B cell (primary cell): ENCODE results near the gene IRX5. TPM values are rescaled to one million over a fixed set of nuclear protein-coding genes. Genes with fewer than 3 reads are reported as not detected.

Experiments used
- ATAC-seq: fragments of 200-7000 bp; cut with Tn5 transposase; one replicate; pipeline ENCODE4 v1.10.0; 2021; ENCODE audit warnings: low read depth, mild to moderate bottlenecking, moderate number of reproducible peaks, moderate library complexity
- CTCF ChIA-PET: fragments of 350-600 bp; sonication (Branson Sonifier 250); formaldehyde crosslinking; loops from one replicate; lab custom pipeline; 2021; ENCODE audit warnings: antibody characterized with exemption, inconsistent platforms; lab: Charles Lee
- POLR2A ChIA-PET: fragments of 350-600 bp; sonication (Branson Sonifier 250); formaldehyde crosslinking; loops from one replicate; lab custom pipeline; 2021; ENCODE audit warnings: antibody characterized with exemption; lab: Charles Lee
- DNase-seq: peaks from one replicate; pipeline ENCODE4 v3.0.0; 2013
- H2AFZ ChIP-seq: 2 replicates; pipeline ENCODE4 v1.6.1; 2012; ENCODE audit warnings: mild to moderate bottlenecking, low read depth, low read length; ENCODE audit not compliant: insufficient read depth, poor library complexity, severe bottlenecking
- H3K27ac ChIP-seq, 2 donors: 1 replicate in 1 of 2; 2 replicates in 1 of 2; pipeline ENCODE4 v1.5.1; 2012 to 2013; ENCODE audit warnings: low read length in 2 of 2, mild to moderate bottlenecking in 2 of 2, moderate library complexity in 1 of 2
- H3K27me3 ChIP-seq, 4 experiments: fragments of 200-600 bp in 1 of 4; sonication (generic) in 1 of 4; replicated peaks in 1 of 4; 1 replicate in 2 of 4; 2 replicates in 2 of 4; pipeline versions ENCODE4 v1.6.1 to v1.7.0; 2013 to 2016; ENCODE audit warnings: low read length in 3 of 4, mild to moderate bottlenecking in 2 of 4, mixed read lengths in 1 of 4, moderate library complexity in 1 of 4; ENCODE audit not compliant: insufficient read depth in 4 of 4, control insufficient read depth in 3 of 4; ENCODE audit errors: control extremely low read depth in 1 of 4
- H3K36me3 ChIP-seq, 2 experiments: replicated peaks in 1 of 2; 1 replicate in 1 of 2; 2 replicates in 1 of 2; pipeline versions ENCODE4 v1.6.1 to v1.7.1; 2013; ENCODE audit warnings: low read length in 1 of 2; ENCODE audit not compliant: insufficient read depth in 2 of 2, control insufficient read depth in 1 of 2; ENCODE audit errors: control extremely low read depth in 1 of 2, extremely low read depth in 1 of 2
- H3K4me1 ChIP-seq, 2 donors: fragments of 200-600 bp in 1 of 2; sonication (generic) in 1 of 2; 1 replicate in 1 of 2; 2 replicates in 1 of 2; pipeline versions ENCODE4 v1.5.1 to v1.6.1; 2013 to 2017; ENCODE audit warnings: low read length in 2 of 2; ENCODE audit not compliant: control insufficient read depth in 2 of 2, insufficient read depth in 2 of 2
- H3K4me2 ChIP-seq: replicated peaks from 2 replicates; pipeline ENCODE3; 2012; ENCODE audit warnings: mild to moderate bottlenecking, low read depth, low read length; ENCODE audit not compliant: poor library complexity, severe bottlenecking
- H3K4me3 ChIP-seq, 5 experiments: fragments of 200-600 bp in 1 of 5; sonication (generic) in 1 of 5; 1 replicate in 3 of 5; 2 replicates in 2 of 5; pipeline versions ENCODE4 v1.5.1 to v1.7.0; 2011 to 2016; ENCODE audit warnings: low read length in 4 of 5, mild to moderate bottlenecking in 4 of 5, low read depth in 2 of 5, control low read depth in 1 of 5, moderate library complexity in 1 of 5; ENCODE audit not compliant: insufficient read depth in 1 of 5; ENCODE audit errors: control extremely low read depth in 1 of 5, extremely low read depth in 1 of 5
- H3K79me2 ChIP-seq: fragments of 200-600 bp; sonication (generic); one replicate; pipeline ENCODE4 v1.6.0; 2016; ENCODE audit warnings: low read length; ENCODE audit not compliant: control insufficient read depth, insufficient read depth
- H3K9ac ChIP-seq: fragments of 200-600 bp; sonication (generic); 2 replicates; pipeline ENCODE4 v1.6.1; 2017; ENCODE audit warnings: mild to moderate bottlenecking, low read length, moderate library complexity
- H3K9me3 ChIP-seq, 3 donors: one replicate each; pipeline versions ENCODE4 v1.6.1 to v1.7.1; 2013; ENCODE audit warnings: low read length in 2 of 3; ENCODE audit not compliant: control insufficient read depth in 2 of 3, insufficient read depth in 1 of 3; ENCODE audit errors: control extremely low read depth in 1 of 3
- H4K20me1 ChIP-seq: 2 replicates; pipeline ENCODE4 v1.6.0; 2012; ENCODE audit warnings: mild to moderate bottlenecking, low read length; ENCODE audit not compliant: insufficient read depth, control insufficient read depth, poor library complexity, severe bottlenecking
- H3K27ac Mint-ChIP-seq: one replicate; pipeline ENCODE4 v1.8.0; 2021; ENCODE audit warnings: mixed read lengths
- H3K27me3 Mint-ChIP-seq: one replicate; pipeline ENCODE4 v1.8.0; 2021; ENCODE audit warnings: mixed read lengths
- H3K4me1 Mint-ChIP-seq: one replicate; pipeline ENCODE4 v1.8.0; 2021; ENCODE audit warnings: mixed read lengths
- H3K4me3 Mint-ChIP-seq: one replicate; pipeline ENCODE4 v1.8.0; 2021; ENCODE audit warnings: mixed read lengths
- H3K9me3 Mint-ChIP-seq: one replicate; pipeline ENCODE4 v1.8.0; 2022; ENCODE audit warnings: mixed read lengths; ENCODE audit not compliant: insufficient read depth
- CTCF ChIP-seq: fragments of 200-600 bp; IDR thresholded peaks from one replicate; pipeline ENCODE4 v1.8.0; 2022; ENCODE audit warnings: antibody characterized with exemption, mild to moderate bottlenecking
- EZH2 ChIP-seq: IDR thresholded peaks from 2 replicates; pipeline ENCODE4 v1.6.1; 2012; ENCODE audit warnings: borderline replicate concordance, low read depth, mild to moderate bottlenecking, moderate library complexity, low read length; ENCODE audit not compliant: insufficient read depth, poor library complexity, severe bottlenecking
- WGBS: methylation state at CpG from one replicate; pipeline ENCODE4 v1.1.5; 2013; ENCODE audit warnings: missing lambda C conversion rate; ENCODE audit not compliant: insufficient coverage; 5-methylcytosine and 5-hydroxymethylcytosine counted together
- intact Hi-C: fragments of 100-400 bp; cut with micrococcal nuclease; formaldehyde crosslinking; loops from one replicate; pipeline ENCODE4 v1.10.0; 2022
- polyA plus RNA-seq: library from polyadenylated mRNA; depleted of rRNA; stranded (reverse); fragments of >200 nt; gene quantifications from 2 replicates; pipeline ENCODE4 v1.2.3, GENCODE V29; 2012
- total RNA-seq, 2 donors: library from RNA; stranded (reverse); fragments of 120-200 nt in 1 of 2; gene quantifications; 1 replicate in 1 of 2; 2 replicates in 1 of 2; pipeline versions ENCODE4 v1.2.3 to v1.2.4, GENCODE V29; 2013 to 2022

IRX5 gene
- total and polyA plus RNA-seq, 2 donors (not counting 1 experiment from before 2014, with no cell fraction given) = not detected

GRCh38 chr16:54901606-54902005 is 29.1 kb upstream of the IRX5 start:
- intact Hi-C loops = no loop called here
- Histone ChIP-seq H4K20me1 (no peaks in the 10 kb centered on the region), H3K79me2 (no peaks in the 10 kb centered on the region), H3K4me3 (no peak overlapping the region), H3K27me3 (no peaks in the 10 kb centered on the region), H3K9ac (no peak overlapping the region), H3K27ac (no peak overlapping the region), H2AFZ (no peak overlapping the region), H3K4me1 (no peaks in the 10 kb centered on the region), H3K9me3 (peaks cover 0 to 7% (median 3%) of the 10 kb centered on the region in 3 donors), H3K36me3 (no peaks in the 10 kb centered on the region), H3K4me2 (no peak overlapping the region)
- Mint-ChIP-seq H3K4me1 (no peaks in the 10 kb centered on the region), H3K4me3 (no peak overlapping the region), H3K27ac (no peak overlapping the region), H3K9me3 (peaks cover 4% of the 10 kb centered on the region), H3K27me3 (peaks cover 12% of the 10 kb centered on the region)
- no peak for TF ChIP-seq EZH2
- no peak for TF ChIP-seq CTCF
- ChIA-PET CTCF (no interaction called here), POLR2A (no interaction called here)
- WGBS = no CpG with 5 or more reads among the region's 7 CpGs
- DNase-seq (no peak), ATAC-seq (no peak)

- no peaks in the 10 kb centered on the region for H3K79me2 ChIP-seq
- H4K20me1 ChIP-seq = no peaks in the 10 kb centered on the region
- Mint-ChIP-seq H3K9me3 (peaks cover 4% of the 10 kb centered on the region), H3K27me3 (peaks cover 15% of the 10 kb centered on the region), H3K4me1 (no peaks in the 10 kb centered on the region), H3K4me3 (no peak overlapping the region), H3K27ac (no peak overlapping the region)
- no peaks in the 10 kb centered on the region for H3K27me3 ChIP-seq
- H3K4me1 ChIP-seq = no peaks in the 10 kb centered on the region
- POLR2A ChIA-PET = interaction anchor here (0.7 kb wide), 1 partner anchor 964 kb away, joined by 3 read pairs; no protein-coding TSS in a partner anchor
- WGBS = no CpG with 5 or more reads among the region's 2 CpGs
- intact Hi-C loops = no loop called here
- CTCF ChIA-PET = no interaction called here
- no peak overlapping the region for H3K27ac ChIP-seq
- no peak overlapping the region for H3K9ac ChIP-seq
- ATAC-seq (no peak), DNase-seq (no peak)
- H2AFZ ChIP-seq = no peak overlapping the region
- TF ChIP-seq CTCF (no peak), EZH2 (no peak)
- H3K9me3 ChIP-seq = peaks cover 0 to 7% (median 3%) of the 10 kb centered on the region in 3 donors
- H3K4me3 ChIP-seq = no peak overlapping the region
- H3K4me2 ChIP-seq = no peak overlapping the region
- no peaks in the 10 kb centered on the region for H3K36me3 ChIP-seq
Observed at GRCh38 chr16:54903047-54903446, 27.6 kb upstream of the IRX5 start.
